GM18951 (cell line): ENCODE results near the gene PODNL1.

Experiments
- POLR2A ChIP-seq: IDR thresholded peaks from 4 replicates; pipeline ENCODE4 v1.6.1; 2011; ENCODE audit warnings: mild to moderate bottlenecking; ENCODE audit not compliant: insufficient read length, insufficient read depth; ENCODE audit errors: extremely low read depth
- in situ Hi-C: fragments of 300-500 bp; cut with MboI; formaldehyde crosslinking; loops from one replicate; pipeline ENCODE4 v1.12.0; 2022; ENCODE audit warnings: low sequenced_read_pairs, mixed read lengths, inconsistent platforms; ENCODE audit not compliant: unreplicated experiment

PODNL1 gene

GRCh38 chr19:13938301-13939064 lies at the start of gene PODNL1:
Gene PODNL1 (minus strand): TSS chr19:13938417. CDS start chr19:13938181, 236 bp downstream.
- in situ Hi-C loops, result no loop called here

GRCh38 chr19:13987101-13987890 lies 49.1 kb upstream of the PODNL1 start:
- no peak for TF ChIP-seq POLR2A
- in situ Hi-C loops, result no loop called here

More at GRCh38 chr19:13938301-13939064, at the start of gene PODNL1:
- no peak for TF ChIP-seq POLR2A

- peak; percentile 71 for TF ChIP-seq POLR2A
- in situ Hi-C loops, result no loop called here
Observed at GRCh38 chr19:13986348-13986904, 48.2 kb upstream of the PODNL1 start.

GRCh38 chr19:13985771-13986347 lies 47.6 kb upstream of the PODNL1 start:
- in situ Hi-C loops, result no loop called here
- TF ChIP-seq POLR2A, result no peak

GRCh38 chr19:13984875-13985741 lies 46.9 kb upstream of the PODNL1 start:
- in situ Hi-C loops, result no loop called here
- TF ChIP-seq POLR2A, result no peak

GRCh38 chr19:13984186-13984585 lies 46.0 kb upstream of the PODNL1 start:
- in situ Hi-C loops, result no loop called here
- TF ChIP-seq POLR2A, result no peak

GRCh38 chr19:13983213-13983889 lies 45.1 kb upstream of the PODNL1 start:
- in situ Hi-C loops, result no loop called here
- no peak for TF ChIP-seq POLR2A

GRCh38 chr19:13982773-13983172 lies 44.6 kb upstream of the PODNL1 start:
- in situ Hi-C loops, result no loop called here
- no peak for TF ChIP-seq POLR2A

- TF ChIP-seq POLR2A, result no peak
- in situ Hi-C loops, result no loop called here
Observed at GRCh38 chr19:13981988-13982501, 43.8 kb upstream of the PODNL1 start.

- in situ Hi-C loops, result no loop called here
- TF ChIP-seq POLR2A, result no peak
Observed at GRCh38 chr19:13981467-13981866, 43.2 kb upstream of the PODNL1 start.

- in situ Hi-C loops, result no loop called here
- TF ChIP-seq POLR2A, result no peak
Observed at GRCh38 chr19:13981021-13981420, 42.8 kb upstream of the PODNL1 start.

- no peak for TF ChIP-seq POLR2A
- in situ Hi-C loops, result no loop called here
Observed at GRCh38 chr19:13980340-13980739, 42.1 kb upstream of the PODNL1 start.
